Omental fat pad (tissue), 4 donors: ENCODE results near the gene HS3ST2. TPM values are rescaled to one million over a fixed set of nuclear protein-coding genes. Genes with fewer than 3 reads are reported as not detected.
"Not testable (repeated sequence)": the region's sequence is repeated elsewhere in the genome, so short reads cannot be mapped to it uniquely, and the experiment has no call there.

Source experiments
- ATAC-seq: fragments of 150-250 bp; one replicate; pipeline ENCODE4 v1.9.1; 2016; ENCODE audit warnings: mild to moderate bottlenecking, moderate library complexity; ENCODE audit not compliant: low FRiP score
- DNase-seq: peaks from one replicate; pipeline ENCODE4 v3.0.0-alpha.2; 2019; ENCODE audit warnings: low spot score
- total RNA-seq, 4 donors: library from RNA; depleted of rRNA; stranded (reverse); fragments of >200 nt; gene quantifications; one replicate each; pipeline ENCODE4 v1.1.0, GENCODE V29; 2016
- TF ChIP-seq, protein P1 (sequence below), 3 donors: fragments of 450-650 bp; IDR thresholded peaks; one replicate each; pipeline ENCODE4 v1.5.1; 2016 to 2017; ENCODE audit warnings: antibody characterized with exemption in 3 of 3, mild to moderate bottlenecking in 3 of 3, moderate library complexity in 2 of 3

The HS3ST2 gene
- total RNA-seq, 4 donors from 2014 or later = 1.7 to 3.6 (median 2.5) TPM

GRCh38 chr16:22938647-22939046 is 124.7 kb downstream of the HS3ST2 start:
- DNase-seq (no peak), ATAC-seq (no peak)
- TF ChIP-seq, protein P1, sequence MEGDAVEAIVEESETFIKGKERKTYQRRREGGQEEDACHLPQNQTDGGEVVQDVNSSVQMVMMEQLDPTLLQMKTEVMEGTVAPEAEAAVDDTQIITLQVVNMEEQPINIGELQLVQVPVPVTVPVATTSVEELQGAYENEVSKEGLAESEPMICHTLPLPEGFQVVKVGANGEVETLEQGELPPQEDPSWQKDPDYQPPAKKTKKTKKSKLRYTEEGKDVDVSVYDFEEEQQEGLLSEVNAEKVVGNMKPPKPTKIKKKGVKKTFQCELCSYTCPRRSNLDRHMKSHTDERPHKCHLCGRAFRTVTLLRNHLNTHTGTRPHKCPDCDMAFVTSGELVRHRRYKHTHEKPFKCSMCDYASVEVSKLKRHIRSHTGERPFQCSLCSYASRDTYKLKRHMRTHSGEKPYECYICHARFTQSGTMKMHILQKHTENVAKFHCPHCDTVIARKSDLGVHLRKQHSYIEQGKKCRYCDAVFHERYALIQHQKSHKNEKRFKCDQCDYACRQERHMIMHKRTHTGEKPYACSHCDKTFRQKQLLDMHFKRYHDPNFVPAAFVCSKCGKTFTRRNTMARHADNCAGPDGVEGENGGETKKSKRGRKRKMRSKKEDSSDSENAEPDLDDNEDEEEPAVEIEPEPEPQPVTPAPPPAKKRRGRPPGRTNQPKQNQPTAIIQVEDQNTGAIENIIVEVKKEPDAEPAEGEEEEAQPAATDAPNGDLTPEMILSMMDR (IDR thresholded peaks at IDR 0.05) = no peak

DNA sequence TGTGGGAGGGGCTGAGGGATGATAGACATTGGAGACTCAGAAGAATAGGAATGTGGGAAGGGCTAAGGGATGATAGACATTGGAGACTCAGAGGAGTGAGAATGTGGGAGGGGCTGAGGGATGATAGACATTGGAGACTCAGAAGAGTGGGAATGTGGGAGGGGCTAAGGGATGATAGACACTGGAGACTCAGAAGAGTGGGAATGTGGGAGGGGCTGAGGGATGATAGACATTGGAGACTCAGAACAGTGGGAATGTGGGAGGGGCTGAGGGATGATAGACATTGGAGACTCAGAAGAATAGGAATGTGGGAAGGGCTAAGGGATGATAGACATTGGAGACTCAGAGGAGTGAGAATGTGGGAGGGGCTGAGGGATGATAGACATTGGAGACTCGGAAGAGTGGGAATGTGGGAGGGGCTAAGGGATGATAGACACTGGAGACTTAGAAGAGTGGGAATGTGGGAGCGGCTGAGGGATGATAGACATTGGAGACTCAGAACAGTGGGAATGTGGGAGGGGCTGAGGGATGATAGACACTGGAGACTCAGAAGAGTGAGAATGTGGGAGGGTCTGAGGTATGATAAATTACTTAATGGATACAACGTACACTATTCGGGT is 125.9 kb downstream of the HS3ST2 start:
- ATAC-seq, DNase-seq: not testable (repeated sequence)

GRCh38 chr16:22941970-22942501 is 128.1 kb downstream of the HS3ST2 start:
- no peak for DNase-seq
- no peak for ATAC-seq
- TF ChIP-seq, protein P1 (IDR thresholded peaks at IDR 0.05) = no peak

DNA sequence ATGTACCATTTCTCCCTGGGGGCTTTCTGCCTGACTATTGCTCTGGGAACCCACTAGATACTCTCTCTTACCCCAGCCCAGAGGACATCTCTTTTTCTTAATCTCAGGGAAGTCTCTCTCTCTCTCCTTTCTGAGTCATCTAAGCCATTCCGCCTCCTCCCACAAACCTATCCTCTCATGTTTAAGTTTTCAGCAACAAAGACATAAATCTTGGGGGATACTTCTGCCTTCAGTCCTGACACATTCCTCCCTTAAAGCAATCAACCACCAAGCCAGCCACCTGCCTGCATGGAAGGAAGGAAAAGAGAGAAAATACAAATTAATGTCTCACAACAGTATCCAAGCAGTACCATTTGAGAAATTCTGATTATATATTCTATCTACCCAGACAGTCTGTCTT is 128.8 kb downstream of the HS3ST2 start:
- ATAC-seq (peak; percentile 41), DNase-seq (no peak)
- TF ChIP-seq, protein P1 (IDR thresholded peaks at IDR 0.05) = no peak

DNA sequence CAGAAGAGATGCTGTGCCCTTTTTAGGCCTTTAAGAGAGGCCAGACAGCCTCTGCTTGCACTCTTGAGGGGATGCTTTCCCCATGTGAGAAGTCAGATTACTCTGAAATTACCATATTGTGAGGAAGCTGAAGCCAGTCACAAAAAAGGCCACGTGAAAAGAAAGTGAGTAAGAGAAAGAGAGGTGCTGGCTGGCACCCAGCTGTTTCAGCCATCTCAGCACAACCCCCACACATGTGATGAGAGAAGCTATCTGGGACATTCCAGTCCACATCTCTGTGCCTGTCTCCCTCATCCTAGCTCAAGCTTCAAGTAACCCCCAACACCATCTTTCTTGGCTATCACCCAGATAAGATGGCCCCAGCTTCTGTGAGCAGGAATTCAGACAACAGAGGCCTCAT is 131.4 kb downstream of the HS3ST2 start:
- ATAC-seq (no peak), DNase-seq (no peak)
- TF ChIP-seq, protein P1 (IDR thresholded peaks at IDR 0.05) = no peak

GRCh38 chr16:22946433-22946832 is 132.5 kb downstream of the HS3ST2 start:
- ATAC-seq = no peak
- DNase-seq = no peak
- TF ChIP-seq, protein P1 (IDR thresholded peaks at IDR 0.05) = no peak

DNA sequence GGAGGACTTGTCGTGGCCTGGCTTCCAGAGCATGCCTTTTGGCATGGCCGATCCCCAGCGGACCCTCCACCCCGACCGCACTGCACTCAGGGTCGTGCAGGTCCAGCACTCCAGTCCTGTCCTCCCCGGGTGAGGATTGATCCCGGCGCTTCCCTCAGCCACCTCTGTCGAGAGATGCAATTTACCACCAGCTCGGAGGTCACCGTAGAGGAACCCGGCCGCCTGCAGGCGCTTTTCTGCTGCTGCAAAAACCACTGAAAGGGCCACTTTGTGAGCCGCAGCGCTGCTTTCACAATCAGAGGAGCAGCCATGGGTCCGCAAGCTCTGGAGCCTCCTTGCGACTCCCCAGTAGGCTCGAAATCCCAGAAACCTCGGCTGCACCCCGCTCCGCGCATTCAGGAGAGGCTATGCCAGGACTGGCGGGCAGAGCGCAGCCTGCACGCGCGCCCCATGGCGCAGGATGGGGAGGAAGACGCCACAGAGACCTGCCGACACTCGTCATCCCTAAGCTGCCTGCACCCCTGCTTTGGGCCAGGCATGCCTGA is 134.2 kb downstream of the HS3ST2 start:
- DNase-seq (no peak), ATAC-seq (no peak)
- TF ChIP-seq, protein P1 (IDR thresholded peaks at IDR 0.05) = no peak
